HG02571 (cell line): ENCODE results near the gene CENPP.

Experiments used
- ATAC-seq: cut with Tn5 transposase; IDR thresholded peaks from one replicate; pipeline ENCODE4 v1.9.1; 2021; ENCODE audit warnings: mild to moderate bottlenecking, moderate library complexity; ENCODE audit not compliant: unreplicated experiment

CENPP gene

GRCh38 chr9:92325269-92325990 lies at the start of gene CENPP, which contains the start of gene NOL8:
TSS of gene CENPP (plus strand) at chr9:92325953.
TSS of gene NOL8 (minus strand) at chr9:92325350. CDS start at chr9:92324161, 1,189 bp downstream.
- peak; percentile 92 for ATAC-seq

GRCh38 chr9:92276331-92277032 lies 49.3 kb upstream of the CENPP start:
- no peak for ATAC-seq

- ATAC-seq, result no peak
Observed at GRCh38 chr9:92278110-92278509, 47.6 kb upstream of the CENPP start.

DNA sequence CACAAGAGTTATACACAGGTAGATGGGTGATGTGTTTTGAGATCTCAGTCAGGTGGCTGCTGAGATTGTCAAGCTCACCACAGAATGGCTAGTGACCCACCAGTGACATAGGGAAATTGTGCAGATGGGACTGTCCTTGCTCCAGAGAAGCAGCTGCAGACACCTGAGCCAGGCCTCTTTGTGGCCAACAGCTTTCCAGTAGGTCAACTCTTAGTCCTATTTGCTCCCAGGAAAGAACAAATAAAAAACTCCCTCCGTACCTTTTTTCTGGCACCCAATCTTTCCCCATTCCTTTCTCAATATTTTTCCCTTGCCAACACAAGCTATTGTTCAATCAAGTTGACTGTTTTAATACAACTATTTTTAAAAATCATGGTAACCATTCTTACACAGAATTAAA lies 46.5 kb upstream of the CENPP start:
- no peak for ATAC-seq

GRCh38 chr9:92289708-92290390 lies 35.9 kb upstream of the CENPP start:
- no peak for ATAC-seq

- ATAC-seq, result no peak
Observed at GRCh38 chr9:92290785-92291429, 34.8 kb upstream of the CENPP start.

DNA sequence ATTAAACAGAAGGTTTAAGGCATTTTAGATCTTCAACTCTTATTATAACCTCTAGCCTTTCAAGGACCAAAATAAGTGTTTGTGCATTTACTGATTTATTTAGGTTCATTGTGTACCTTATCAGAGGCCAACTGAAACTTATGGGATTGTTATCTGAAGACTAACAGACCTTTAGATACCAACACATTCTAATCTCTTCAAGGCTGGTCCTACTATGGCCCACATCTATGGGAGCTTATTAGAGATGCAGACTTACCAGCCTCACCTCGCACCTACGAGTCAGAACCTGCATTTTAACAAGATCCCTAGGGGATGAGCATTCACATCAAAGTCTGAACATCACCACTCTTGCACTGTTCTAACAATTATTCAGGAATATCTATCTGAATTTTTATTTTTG lies 34.2 kb upstream of the CENPP start:
- ATAC-seq, result no peak

- ATAC-seq, result no peak
Observed at GRCh38 chr9:92292338-92293074, 33.2 kb upstream of the CENPP start.

GRCh38 chr9:92293075-92293354 lies 32.7 kb upstream of the CENPP start:
- ATAC-seq, result no peak

DNA sequence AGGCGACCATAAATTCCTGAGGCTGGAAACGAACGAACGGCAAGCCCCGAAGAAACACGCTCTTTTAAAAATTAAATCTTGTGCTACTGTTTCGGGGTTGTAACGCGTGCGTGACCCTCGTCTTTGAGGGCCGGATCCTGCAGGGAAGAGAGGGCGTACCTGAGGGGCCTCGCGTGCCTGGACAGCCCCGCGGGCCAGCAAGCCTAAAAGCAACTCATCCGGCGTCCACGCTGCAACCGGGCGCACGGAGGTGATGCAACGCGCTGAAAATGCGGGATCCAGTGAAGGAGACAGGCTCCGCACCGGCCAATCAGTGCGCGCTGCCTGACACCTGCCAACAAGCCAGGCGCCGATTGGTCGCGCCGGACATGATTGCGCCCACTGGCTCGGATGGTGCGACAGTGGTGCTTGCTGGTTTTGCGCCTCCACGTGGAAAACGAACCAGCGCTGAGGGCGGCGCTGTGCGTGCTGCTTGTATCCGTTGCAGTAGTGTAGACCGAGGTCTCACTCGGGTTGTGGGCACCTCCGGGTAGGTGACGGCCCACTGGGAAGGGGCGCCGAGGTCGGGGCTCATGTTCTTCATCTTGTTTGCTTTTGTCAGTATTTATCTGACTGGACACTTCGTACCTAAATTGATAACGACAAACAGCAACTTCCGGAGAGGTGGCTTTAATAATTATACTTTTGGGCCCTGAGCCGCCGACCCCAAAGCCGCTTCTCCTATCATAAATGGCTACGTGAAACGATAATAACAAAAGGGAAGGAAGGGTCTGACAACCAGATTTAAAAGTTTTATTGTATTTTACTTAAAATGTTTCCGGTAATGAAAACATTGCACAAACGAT lies 32.1 kb upstream of the CENPP start, which contains the start of gene IARS1:
IARS1 (minus strand) TSS at position 246 of the 845 bp plus-strand sequence. CDS start 4,278 bp downstream, outside the sequence.
- ATAC-seq, result peak; percentile 93

GRCh38 chr9:92294297-92294676 lies 31.5 kb upstream of the CENPP start:
- ATAC-seq, result no peak

GRCh38 chr9:92295240-92295790 lies 30.4 kb upstream of the CENPP start:
- no peak for ATAC-seq

DNA sequence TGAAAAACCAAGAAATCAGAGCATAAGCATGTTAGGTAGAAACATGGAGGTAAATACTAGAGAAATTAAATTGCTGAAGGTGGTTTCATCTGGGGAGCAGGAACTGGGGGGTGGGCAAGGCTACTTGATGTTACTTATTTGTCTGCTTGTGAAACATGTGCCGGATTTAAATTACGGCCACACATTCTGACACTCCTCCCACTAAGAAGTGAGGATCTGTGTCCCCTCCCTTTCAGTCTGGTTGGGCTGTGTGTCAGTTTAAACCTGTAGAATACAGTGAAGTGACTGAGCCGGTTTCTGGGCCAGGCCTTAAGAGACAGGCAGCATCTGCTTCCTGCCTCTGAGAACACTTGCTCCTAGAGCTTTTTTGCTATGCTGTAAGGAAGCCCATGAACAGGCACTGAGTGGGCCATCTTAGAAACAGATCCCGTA lies 29.9 kb upstream of the CENPP start:
- ATAC-seq, result no peak

DNA sequence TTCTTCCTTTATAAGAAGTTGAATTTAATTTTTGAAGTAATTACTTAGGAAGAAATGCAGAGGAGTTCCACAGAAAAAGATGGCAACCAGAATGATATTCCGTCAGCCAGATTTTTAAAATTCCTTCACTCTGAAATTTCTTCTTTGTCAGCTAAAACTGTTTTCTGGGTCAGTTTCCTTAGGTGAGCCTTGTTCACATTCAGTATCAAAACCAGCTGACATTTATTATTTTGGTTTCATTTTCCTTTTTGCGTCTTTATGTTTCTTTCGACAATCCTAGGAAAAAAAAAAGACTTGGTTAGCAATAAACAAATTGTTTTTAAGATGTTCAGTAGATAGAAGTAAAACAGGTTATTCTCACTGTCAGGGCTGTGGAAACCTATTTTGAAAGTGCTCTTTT lies 28.1 kb upstream of the CENPP start:
- ATAC-seq, result no peak

- ATAC-seq, result no peak
Observed at GRCh38 chr9:92298036-92298435, 27.7 kb upstream of the CENPP start.

GRCh38 chr9:92299116-92299515 lies 26.6 kb upstream of the CENPP start:
- ATAC-seq, result no peak

- no peak for ATAC-seq
Observed at GRCh38 chr9:92300936-92301335, 24.8 kb upstream of the CENPP start.

DNA sequence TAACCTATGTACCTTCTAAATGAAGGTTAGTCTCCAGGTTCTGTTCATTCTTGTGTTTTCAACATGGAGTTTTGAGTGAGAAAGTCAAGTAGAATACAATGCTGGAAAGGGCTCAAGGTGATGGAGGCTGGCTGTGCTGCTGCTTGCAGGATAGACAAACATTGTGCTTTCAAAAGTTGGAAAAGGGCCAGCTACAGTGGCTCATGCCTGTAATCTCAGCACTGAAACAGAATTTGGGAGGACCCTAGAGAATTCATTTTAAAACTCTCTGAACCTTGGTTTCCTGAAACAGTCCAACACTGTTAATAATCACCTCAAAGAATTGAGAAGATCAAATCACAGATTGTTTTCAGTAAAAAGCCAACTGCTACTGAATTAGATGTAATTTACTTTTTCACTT lies 16.9 kb upstream of the CENPP start:
- ATAC-seq, result no peak

DNA sequence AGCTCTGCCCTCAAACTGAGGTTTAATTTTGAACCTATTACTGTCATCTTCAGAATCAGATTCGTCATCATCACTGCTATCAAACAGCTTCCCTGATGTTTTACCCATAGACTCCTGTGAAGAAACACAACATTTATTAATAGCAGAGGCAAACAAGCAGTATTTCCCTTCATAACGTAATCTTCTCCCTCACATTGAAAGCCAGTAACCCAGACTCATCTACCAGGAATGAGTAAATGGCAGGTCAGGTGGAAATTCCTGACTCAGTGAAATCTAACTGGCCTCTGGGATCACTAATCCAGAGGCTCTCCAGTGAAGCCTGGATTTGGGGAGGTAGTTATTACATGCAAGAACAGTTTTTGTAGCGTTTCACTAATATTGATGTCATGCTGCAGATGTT lies 15.2 kb upstream of the CENPP start:
- no peak for ATAC-seq
